Measurements from ENCODE around the gene NDUFC2.

GRCh38 chr11:78030429-78031325 lies 49.0 kb downstream of the NDUFC2 start:
- TF ChIP-seq CTCF (conservative IDR thresholded peaks at IDR 0.05) (no peak), ZFX (IDR thresholded peaks at IDR 0.05) (no peak)
